Measurements from ENCODE around the gene HDAC4. TPM values are rescaled to one million over a fixed set of nuclear protein-coding genes. Genes with fewer than 3 reads are reported as not detected.

HDAC4 gene
- polyA plus RNA-seq, 1 experiment: 8.9 TPM

- POLR2A ChIA-PET: no interaction called here
Observed at GRCh38 chr2:239027391-239028252, 373.2 kb downstream of the HDAC4 start.

GRCh38 chr2:239026711-239027361 is 374.0 kb downstream of the HDAC4 start:
- Histone ChIP-seq H3K4me3 (ENCODE audit: low read depth, low read length) (no peak overlapping the region), H3K27me3 (ENCODE audit: control insufficient read depth, insufficient read depth, low read length) (peaks cover 27% of the 10 kb centered on the region), H3K27ac (ENCODE audit: low read depth, low read length) (no peak overlapping the region), H3K9me3 (ENCODE audit: control insufficient read depth, insufficient read depth, low read length) (no peaks in the 10 kb centered on the region; the same call in 1 of the 2 replicates)
- CTCF ChIA-PET: interaction anchor here (1.0 kb wide), 1 partner anchor 965 kb away, joined by 3 read pairs; no protein-coding TSS in a partner anchor
- no peak for TF ChIP-seq CTCF (IDR thresholded peaks at IDR 0.05; ENCODE audit: low read depth, low read length)
- POLR2A ChIA-PET: no interaction called here
- no peak for DNase-seq (ENCODE audit: low read depth, low spot score)

More at GRCh38 chr2:239027391-239028252, 373.2 kb downstream of the HDAC4 start:
- DNase-seq (ENCODE audit: low read depth, low spot score): no peak
- CTCF ChIA-PET: interaction anchor here (1.0 kb wide), 1 partner anchor 964 kb away, joined by 3 read pairs; no protein-coding TSS in a partner anchor
- peaks cover 20% of the 10 kb centered on the region for H3K27me3 ChIP-seq (ENCODE audit: control insufficient read depth, insufficient read depth, low read length)
- H3K4me3 ChIP-seq (ENCODE audit: low read depth, low read length): no peak overlapping the region
- no peaks in the 10 kb centered on the region; the same call in 1 of the 2 replicates for H3K9me3 ChIP-seq (ENCODE audit: control insufficient read depth, insufficient read depth, low read length)
- H3K27ac ChIP-seq (ENCODE audit: low read depth, low read length): no peak overlapping the region
- no peak for TF ChIP-seq CTCF (IDR thresholded peaks at IDR 0.05; ENCODE audit: low read depth, low read length)

- CTCF ChIA-PET: interaction anchor here (0.7 kb wide), 1 partner anchor 172 kb away, joined by 3 read pairs; no protein-coding TSS in a partner anchor
Observed at GRCh38 chr2:239025951-239026461, 374.8 kb downstream of the HDAC4 start.

GRCh38 chr2:239025096-239025801 is 375.6 kb downstream of the HDAC4 start:
- Histone ChIP-seq H3K27ac (ENCODE audit: low read depth, low read length) (no peak overlapping the region), H3K4me3 (ENCODE audit: low read depth, low read length) (no peak overlapping the region), H3K9me3 (ENCODE audit: control insufficient read depth, insufficient read depth, low read length) (no peaks in the 10 kb centered on the region; the same call in 1 of the 2 replicates), H3K27me3 (ENCODE audit: control insufficient read depth, insufficient read depth, low read length) (peaks cover 40% of the 10 kb centered on the region)
- ChIA-PET POLR2A (no interaction called here), CTCF (interaction anchor here (0.7 kb wide), 1 partner anchor 171 kb away, joined by 3 read pairs; no protein-coding TSS in a partner anchor)
- no peak for DNase-seq (ENCODE audit: low read depth, low spot score)
- TF ChIP-seq CTCF (IDR thresholded peaks at IDR 0.05; ENCODE audit: low read depth, low read length): no peak

More at GRCh38 chr2:239025951-239026461, 374.8 kb downstream of the HDAC4 start:
- no peak overlapping the region for H3K4me3 ChIP-seq (ENCODE audit: low read depth, low read length)
- POLR2A ChIA-PET: no interaction called here
- peaks cover 34% of the 10 kb centered on the region for H3K27me3 ChIP-seq (ENCODE audit: control insufficient read depth, insufficient read depth, low read length)
- no peak overlapping the region for H3K27ac ChIP-seq (ENCODE audit: low read depth, low read length)
- TF ChIP-seq CTCF (IDR thresholded peaks at IDR 0.05; ENCODE audit: low read depth, low read length): no peak
- H3K9me3 ChIP-seq (ENCODE audit: control insufficient read depth, insufficient read depth, low read length): no peaks in the 10 kb centered on the region; the same call in 1 of the 2 replicates
- DNase-seq (ENCODE audit: low read depth, low spot score): no peak

All from AG04450 (cell line).